OCI-LY7 (cell line): ENCODE data around the gene SFT2D3. TPM values are rescaled to one million over a fixed set of nuclear protein-coding genes. Genes with fewer than 3 reads are reported as not detected.

Source experiments
- BruUV-seq: library from RNA; stranded (reverse); fragments of 400-500 nt; replicated peaks from 2 replicates; lab custom pipeline; 2021; lab: Mats Ljungman, UMichigan
- CTCF ChIA-PET: fragments of 300-600 bp; sonication (Branson Sonifier 250); formaldehyde crosslinking; loops from one replicate; lab custom pipeline; 2022; ENCODE audit warnings: antibody characterized with exemption; ENCODE audit not compliant: unreplicated experiment; lab: Charles Lee
- POLR2A ChIA-PET: fragments of 300-600 bp; sonication (Branson Sonifier 250); formaldehyde crosslinking; loops from one replicate; lab custom pipeline; 2022; ENCODE audit warnings: antibody characterized with exemption; lab: Charles Lee
- DNase-seq: peaks from one replicate; pipeline ENCODE4 v3.0.0-alpha.2; 2015; ENCODE audit warnings: low spot score
- H2AFZ ChIP-seq: fragments of 200-600 bp; sonication (generic), shearing (Covaris generic); 2 replicates; pipeline ENCODE4 v1.6.1; 2014; ENCODE audit warnings: mild to moderate bottlenecking, antibody characterized with exemption, low read length, moderate library complexity
- H3K27ac ChIP-seq: fragments of 200-600 bp; sonication (generic); 2 replicates; pipeline ENCODE4 v1.5.1; 2014; ENCODE audit warnings: mixed run types, low read depth, mild to moderate bottlenecking, moderate library complexity, low read length, inconsistent platforms; ENCODE audit not compliant: poor library complexity, severe bottlenecking
- H3K36me3 ChIP-seq: fragments of 200-600 bp; sonication (generic); 2 replicates; pipeline ENCODE4 v1.6.1; 2014; ENCODE audit warnings: mild to moderate bottlenecking, antibody characterized with exemption, low read length, moderate library complexity, mixed read lengths; ENCODE audit not compliant: insufficient read depth
- H3K4me1 ChIP-seq: fragments of 200-600 bp; sonication (generic); 2 replicates; pipeline ENCODE4 v1.5.1; 2014; ENCODE audit warnings: mild to moderate bottlenecking, low read length; ENCODE audit not compliant: insufficient read depth, poor library complexity, severe bottlenecking
- H3K4me2 ChIP-seq: fragments of 200-600 bp; sonication (generic); 2 replicates; pipeline ENCODE4 v1.6.1; 2014; ENCODE audit warnings: mild to moderate bottlenecking, low read length
- H3K4me3 ChIP-seq: fragments of 200-600 bp; sonication (generic); 2 replicates; pipeline ENCODE4 v1.5.1; 2014; ENCODE audit warnings: mild to moderate bottlenecking, low read depth, low read length; ENCODE audit not compliant: poor library complexity, severe bottlenecking
- H3K79me2 ChIP-seq: fragments of 200-600 bp; sonication (generic); 2 replicates; pipeline ENCODE4 v1.6.1; 2016; ENCODE audit warnings: low read depth, mild to moderate bottlenecking, low read length, moderate library complexity, mixed read lengths; ENCODE audit not compliant: insufficient read depth
- H3K9me2 ChIP-seq: fragments of 200-600 bp; sonication (generic); 2 replicates; pipeline ENCODE4 v1.6.1; 2016; ENCODE audit warnings: mild to moderate bottlenecking, low read length, mixed read lengths; ENCODE audit not compliant: insufficient read depth
- H3K9me3 ChIP-seq: fragments of 200-600 bp; sonication (generic); 2 replicates; pipeline ENCODE4 v1.6.1; 2014; ENCODE audit warnings: mild to moderate bottlenecking, mixed run types, low read length, mixed read lengths
- H4K20me1 ChIP-seq: fragments of 200-600 bp; sonication (generic); 2 replicates; pipeline ENCODE4 v1.6.1; 2014; ENCODE audit warnings: mild to moderate bottlenecking, antibody characterized with exemption, low read length, moderate library complexity, mixed read lengths; ENCODE audit not compliant: insufficient read depth
- CTCF ChIP-seq: fragments of 200-600 bp; sonication (generic); conservative IDR thresholded peaks from 2 replicates; pipeline ENCODE4 v1.5.1; 2014; ENCODE audit warnings: mild to moderate bottlenecking, antibody characterized with exemption, low read length, moderate library complexity, mixed read lengths
- EZH2phosphoT487 ChIP-seq: fragments of 200-600 bp; sonication (generic); IDR thresholded peaks from 2 replicates; pipeline ENCODE4 v1.6.1; 2018; ENCODE audit warnings: low read depth, borderline replicate concordance, mild to moderate bottlenecking, mixed run types, antibody characterized with exemption, low read length, moderate library complexity, mixed read lengths
- intact Hi-C: fragments of 100-400 bp; cut with micrococcal nuclease; formaldehyde crosslinking; loops from one replicate; pipeline ENCODE4 v1.10.0; 2022; ENCODE audit not compliant: unreplicated experiment
- total RNA-seq, 2 experiments: library from RNA; depleted of rRNA in 1 of 2; stranded (reverse); fragments of >200 nt in 1 of 2; shearing (Covaris generic) in 1 of 2; gene quantifications; 2 replicates each; pipeline ENCODE4 v1.2.3, GENCODE V29; 2014 to 2022

Gene SFT2D3
- total RNA-seq, 2 experiments from 2014 or later = 7.6 to 14.3 TPM

DNA sequence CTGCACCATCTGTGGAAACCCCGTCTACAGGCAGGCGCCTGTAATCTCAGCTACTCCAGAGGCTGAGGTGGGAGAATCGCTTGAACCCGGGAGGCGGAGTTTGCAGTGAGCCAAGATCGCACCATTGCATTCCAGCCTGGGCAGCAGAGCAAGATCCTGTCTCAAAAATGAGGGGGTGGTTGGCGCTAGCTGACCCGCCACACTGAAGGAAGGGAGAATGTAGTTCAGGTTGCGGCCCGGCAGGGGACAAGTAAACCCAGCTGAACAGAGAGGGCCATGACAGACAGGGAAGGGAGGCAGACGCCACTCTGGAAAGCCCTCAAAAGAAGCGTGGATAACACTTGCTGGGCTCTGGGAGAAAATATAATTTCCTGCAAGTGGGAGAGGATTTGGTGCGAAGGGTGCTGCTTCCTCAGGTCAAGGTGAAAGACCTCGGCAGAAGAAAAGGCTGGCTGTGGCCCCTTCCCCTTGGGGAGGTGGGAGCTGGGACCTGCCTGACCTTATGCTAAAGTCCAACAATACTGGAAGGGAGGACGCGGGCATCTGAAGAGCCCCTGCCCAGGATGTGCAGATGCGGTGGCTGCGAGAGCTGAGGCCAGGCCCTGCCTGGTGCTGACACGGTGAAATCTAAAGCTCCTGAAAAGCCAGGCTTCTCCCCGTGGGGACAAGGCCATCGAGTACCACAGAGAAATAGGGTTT, 3.7 kb upstream of the SFT2D3 start:
- no peak overlapping the region for H3K4me3 ChIP-seq
- POLR2A ChIA-PET = no interaction called here
- CTCF ChIA-PET = no interaction called here

GRCh38 chr2:127698553-127699355, 2.5 kb upstream of the SFT2D3 start:
- Histone ChIP-seq H4K20me1 (peaks cover 12% of the 10 kb centered on the region; the same call in 1 of the 2 replicates), H3K9me2 (no peaks in the 10 kb centered on the region), H3K4me1 (peaks cover 27% of the 10 kb centered on the region), H3K36me3 (peaks cover 14% of the 10 kb centered on the region), H3K4me3 (no peak overlapping the region), H2AFZ (no peak overlapping the region), H3K4me2 (no peak overlapping the region), H3K9me3 (no peaks in the 10 kb centered on the region), H3K79me2 (peaks cover 16% of the 10 kb centered on the region; the same call in 1 of the 2 replicates), H3K27ac (no peak overlapping the region)
- TF ChIP-seq EZH2phosphoT487 (no peak), CTCF (no peak)
- BruUV-seq = no TSS peak
- ChIA-PET POLR2A (no interaction called here), CTCF (no interaction called here)
- intact Hi-C loops = no loop called here
- no peak for DNase-seq

More for the DNA sequence above, 3.7 kb upstream of the SFT2D3 start:
- Histone ChIP-seq H3K4me1 (peaks cover 16% of the 10 kb centered on the region), H3K9me3 (no peaks in the 10 kb centered on the region), H4K20me1 (peaks cover 4% of the 10 kb centered on the region; the same call in 1 of the 2 replicates), H3K4me2 (no peak overlapping the region), H3K9me2 (no peaks in the 10 kb centered on the region), H3K79me2 (peaks cover 4% of the 10 kb centered on the region; the same call in 1 of the 2 replicates), H2AFZ (no peak overlapping the region), H3K27ac (no peak overlapping the region), H3K36me3 (0 out of 2 replicates have a peak, but pooled peaks cover 3% of the 10 kb centered on the region)
- no peak for DNase-seq
- TF ChIP-seq EZH2phosphoT487 (no peak), CTCF (no peak)
- no TSS peak for BruUV-seq
- intact Hi-C loops = no loop called here
